ENCODE measurements around the gene FAM161B.
"Not testable (repeated sequence)": the region's sequence is repeated elsewhere in the genome, so short reads cannot be mapped to it uniquely, and the experiment has no call there.

FAM161B gene

GRCh38 chr14:73943083-73943482 lies 6.8 kb downstream of the FAM161B start:
- no peak for DNase-seq

- no peak for DNase-seq
Measured at GRCh38 chr14:73942180-73942579, 7.7 kb downstream of the FAM161B start.

- no peak for DNase-seq
Measured at GRCh38 chr14:73937012-73937411, 12.9 kb downstream of the FAM161B start.

- DNase-seq, result no peak
Measured at GRCh38 chr14:73936548-73936947, 13.3 kb downstream of the FAM161B start.

- DNase-seq, result no peak
Measured at GRCh38 chr14:73935666-73936065, 14.2 kb downstream of the FAM161B start.

- DNase-seq, result no peak
Measured at GRCh38 chr14:73924337-73924736, 25.6 kb downstream of the FAM161B start.

- not testable (repeated sequence) for DNase-seq
Measured at GRCh38 chr14:73919457-73919856, 30.4 kb downstream of the FAM161B start.

GRCh38 chr14:73916324-73916723 lies 33.6 kb downstream of the FAM161B start:
- DNase-seq, result no peak

- DNase-seq, result no peak
Measured at GRCh38 chr14:73913256-73913655, 36.6 kb downstream of the FAM161B start.

GRCh38 chr14:73909681-73910080 lies 40.2 kb downstream of the FAM161B start:
- no peak for DNase-seq

- no peak for DNase-seq
Measured at GRCh38 chr14:73903028-73903427, 46.9 kb downstream of the FAM161B start.

GRCh38 chr14:73896521-73896920 lies 53.4 kb downstream of the FAM161B start:
- DNase-seq, result no peak

GRCh38 chr14:73895939-73896338 lies 54.0 kb downstream of the FAM161B start:
- DNase-seq, result no peak

- not testable (repeated sequence) for DNase-seq
Measured at GRCh38 chr14:73894180-73894687, 55.7 kb downstream of the FAM161B start.

GRCh38 chr14:73889376-73889775 lies 60.5 kb downstream of the FAM161B start:
- no peak for DNase-seq

GRCh38 chr14:73888971-73889370 lies 60.9 kb downstream of the FAM161B start:
- DNase-seq, result no peak

- DNase-seq, result no peak
Measured at GRCh38 chr14:73888460-73888725, 61.5 kb downstream of the FAM161B start.

- no peak for DNase-seq
Measured at GRCh38 chr14:73887694-73888459, 62.0 kb downstream of the FAM161B start.

GRCh38 chr14:73887318-73887616 lies 62.6 kb downstream of the FAM161B start:
- no peak for DNase-seq

- DNase-seq, result peak; percentile 87 to 91
Measured at GRCh38 chr14:73886449-73887317, 63.2 kb downstream of the FAM161B start, which contains the start of gene ZNF410. TSS of gene ZNF410 (plus strand) at chr14:73886859. CDS start at chr14:73892176, 5,317 bp downstream.

GRCh38 chr14:73884438-73885190 lies 65.3 kb downstream of the FAM161B start:
- DNase-seq, result no peak
